ENCODE results near the gene HPCAL1.

DNA sequence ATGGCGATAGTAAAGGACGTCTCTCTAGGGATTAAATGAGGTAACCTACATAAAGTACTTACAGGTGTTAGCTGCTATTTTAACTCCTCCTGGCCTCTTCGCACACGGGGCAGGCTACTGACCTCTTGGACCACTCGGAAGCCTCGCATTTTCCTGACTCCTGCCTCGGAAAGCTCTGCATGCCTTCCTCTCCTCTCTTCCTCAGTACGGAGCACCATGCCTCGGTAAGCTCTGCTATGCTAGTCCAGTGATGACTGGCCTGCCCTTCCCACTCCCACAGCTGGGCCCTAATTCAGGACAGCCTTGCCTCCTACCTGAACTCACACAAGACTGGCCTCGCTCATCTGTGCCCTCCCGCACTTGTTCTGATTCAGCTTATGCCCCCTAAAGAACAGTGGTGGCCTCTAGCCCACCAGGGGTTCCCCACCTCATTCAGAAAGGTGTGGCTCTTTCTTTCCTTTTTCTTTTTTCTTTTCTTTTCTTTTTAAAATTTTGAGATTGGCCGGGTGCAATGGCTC lies 22.7 kb upstream of the HPCAL1 start:
- TF ChIP-seq EZH2 (IDR thresholded peaks at IDR 0.05; ENCODE audit: insufficient read depth, low read length): no peak
- TF ChIP-seq, protein P1, sequence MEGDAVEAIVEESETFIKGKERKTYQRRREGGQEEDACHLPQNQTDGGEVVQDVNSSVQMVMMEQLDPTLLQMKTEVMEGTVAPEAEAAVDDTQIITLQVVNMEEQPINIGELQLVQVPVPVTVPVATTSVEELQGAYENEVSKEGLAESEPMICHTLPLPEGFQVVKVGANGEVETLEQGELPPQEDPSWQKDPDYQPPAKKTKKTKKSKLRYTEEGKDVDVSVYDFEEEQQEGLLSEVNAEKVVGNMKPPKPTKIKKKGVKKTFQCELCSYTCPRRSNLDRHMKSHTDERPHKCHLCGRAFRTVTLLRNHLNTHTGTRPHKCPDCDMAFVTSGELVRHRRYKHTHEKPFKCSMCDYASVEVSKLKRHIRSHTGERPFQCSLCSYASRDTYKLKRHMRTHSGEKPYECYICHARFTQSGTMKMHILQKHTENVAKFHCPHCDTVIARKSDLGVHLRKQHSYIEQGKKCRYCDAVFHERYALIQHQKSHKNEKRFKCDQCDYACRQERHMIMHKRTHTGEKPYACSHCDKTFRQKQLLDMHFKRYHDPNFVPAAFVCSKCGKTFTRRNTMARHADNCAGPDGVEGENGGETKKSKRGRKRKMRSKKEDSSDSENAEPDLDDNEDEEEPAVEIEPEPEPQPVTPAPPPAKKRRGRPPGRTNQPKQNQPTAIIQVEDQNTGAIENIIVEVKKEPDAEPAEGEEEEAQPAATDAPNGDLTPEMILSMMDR (IDR thresholded peaks at IDR 0.05; ENCODE audit: insufficient read depth, low read depth, low read length): no peak
